CD4-positive, alpha-beta T cell (primary cell): ENCODE results near the gene FBL. TPM values are rescaled to one million over a fixed set of nuclear protein-coding genes. Genes with fewer than 3 reads are reported as not detected.
A peak's percentile ranks its signal among the peaks of the same experiment; 100 is the strongest.

Source experiments
- ATAC-seq: fragments of 200-7000 bp; cut with Tn5 transposase; one replicate; pipeline ENCODE4 v1.10.0; 2022; ENCODE audit warnings: mild to moderate bottlenecking; ENCODE audit not compliant: poor library complexity
- CTCF ChIA-PET: fragments of 350-600 bp; sonication (Branson Sonifier 250); formaldehyde crosslinking; loops from one replicate; lab custom pipeline; 2021; ENCODE audit warnings: antibody characterized with exemption, inconsistent platforms; lab: Charles Lee
- POLR2A ChIA-PET: fragments of 350-600 bp; sonication (Branson Sonifier 250); formaldehyde crosslinking; loops from one replicate; lab custom pipeline; 2021; ENCODE audit warnings: antibody characterized with exemption, inconsistent platforms; lab: Charles Lee
- DNase-seq, 14 experiments: peaks; one replicate each; pipeline ENCODE4 v3.0.0-alpha.2; 2013 to 2020; ENCODE audit warnings: mixed read lengths in 2 of 14
- H3K27ac ChIP-seq, 2 donors: one replicate each; pipeline versions ENCODE4 v1.5.1 to v1.7.0; 2013; ENCODE audit warnings: low read length in 2 of 2, low read depth in 1 of 2, mild to moderate bottlenecking in 1 of 2
- H3K27me3 ChIP-seq, 2 experiments: 1 replicate in 1 of 2; 2 replicates in 1 of 2; pipeline versions ENCODE4 v1.6.1 to v1.7.0; 2013; ENCODE audit warnings: low read length in 2 of 2, control low read depth in 1 of 2, mild to moderate bottlenecking in 1 of 2, moderate library complexity in 1 of 2; ENCODE audit not compliant: insufficient read depth in 2 of 2, control insufficient read depth in 1 of 2
- H3K36me3 ChIP-seq: one replicate; pipeline ENCODE4 v1.6.1; 2013; ENCODE audit warnings: low read length, control low read depth; ENCODE audit not compliant: insufficient read depth
- H3K4me1 ChIP-seq: one replicate; pipeline ENCODE4 v1.6.1; 2013; ENCODE audit warnings: low read length, control low read depth; ENCODE audit not compliant: insufficient read depth
- H3K4me3 ChIP-seq: one replicate; pipeline ENCODE4 v1.5.1; 2013; ENCODE audit warnings: mild to moderate bottlenecking, low read length, moderate library complexity
- H3K9me3 ChIP-seq, 2 experiments: 1 replicate in 1 of 2; 2 replicates in 1 of 2; pipeline versions ENCODE4 v1.6.1 to v1.7.0; 2013; ENCODE audit warnings: low read length in 2 of 2, mild to moderate bottlenecking in 2 of 2, control low read depth in 1 of 2, moderate library complexity in 1 of 2; ENCODE audit not compliant: control insufficient read depth in 1 of 2, insufficient read depth in 1 of 2
- H3K27ac Mint-ChIP-seq: one replicate; pipeline ENCODE4 v1.8.0; 2020; ENCODE audit warnings: mixed read lengths
- H3K27me3 Mint-ChIP-seq: one replicate; pipeline ENCODE4 v1.8.0; 2021; ENCODE audit warnings: mixed read lengths
- H3K36me3 Mint-ChIP-seq: one replicate; pipeline ENCODE4 v1.8.0; 2021; ENCODE audit warnings: low read depth, mixed read lengths
- H3K4me1 Mint-ChIP-seq: one replicate; pipeline ENCODE4 v1.8.0; 2021; ENCODE audit warnings: low read depth, mixed read lengths
- H3K4me3 Mint-ChIP-seq: one replicate; pipeline ENCODE4 v1.8.0; 2020; ENCODE audit warnings: mild to moderate bottlenecking, mixed read lengths
- H3K9me3 Mint-ChIP-seq: one replicate; pipeline ENCODE4 v1.8.0; 2020; ENCODE audit warnings: mixed read lengths
- intact Hi-C, 2 experiments: fragments of 100-400 bp; cut with DNase I in 1 of 2; cut with micrococcal nuclease in 1 of 2; formaldehyde crosslinking; loops; one replicate each; pipeline versions ENCODE4 v1.15.1 to v1.9.0; 2023 to 2025; cut with DNase I, micrococcal nuclease
- total RNA-seq, 174 experiments: library from RNA in 2 of 174; stranded (reverse) in 2 of 174; gene quantifications; one replicate each; pipeline ENCODE4 v1.2.3 and lab custom pipeline; 2021 to 2026
- TF ChIP-seq, protein P1 (sequence below): fragments of 200-600 bp; IDR thresholded peaks from one replicate; pipeline ENCODE4 v1.8.0; 2022; ENCODE audit warnings: antibody characterized with exemption, mild to moderate bottlenecking

FBL gene
- total RNA-seq, 2 experiments from 2014 or later, result 267 to 287 TPM

DNA sequence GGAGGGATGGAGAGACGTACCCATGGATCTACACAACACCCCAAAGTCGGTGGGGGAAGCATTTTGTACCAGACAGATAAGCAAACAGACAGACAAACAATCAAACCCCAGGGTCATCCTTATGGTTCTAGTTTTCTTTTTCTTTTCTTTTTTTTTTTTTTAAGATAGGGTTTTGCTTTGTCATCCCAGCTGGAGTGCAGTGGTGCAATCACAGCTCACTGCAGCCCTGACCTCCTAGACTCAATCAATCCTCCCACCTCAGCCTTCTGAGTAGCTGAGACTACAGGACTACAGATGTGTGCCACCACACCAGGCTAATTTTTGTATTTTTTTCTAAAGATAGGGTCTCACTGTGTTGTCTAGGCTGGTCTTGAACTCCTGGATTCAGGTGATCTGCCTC, 17.9 kb upstream of the FBL start:
- DNase-seq, result no peak
- intact Hi-C loops, result no loop called here
- POLR2A ChIA-PET, result interaction anchor here (0.7 kb wide), 1 partner anchor 99 kb away, joined by 3 read pairs; no protein-coding TSS in a partner anchor

DNA sequence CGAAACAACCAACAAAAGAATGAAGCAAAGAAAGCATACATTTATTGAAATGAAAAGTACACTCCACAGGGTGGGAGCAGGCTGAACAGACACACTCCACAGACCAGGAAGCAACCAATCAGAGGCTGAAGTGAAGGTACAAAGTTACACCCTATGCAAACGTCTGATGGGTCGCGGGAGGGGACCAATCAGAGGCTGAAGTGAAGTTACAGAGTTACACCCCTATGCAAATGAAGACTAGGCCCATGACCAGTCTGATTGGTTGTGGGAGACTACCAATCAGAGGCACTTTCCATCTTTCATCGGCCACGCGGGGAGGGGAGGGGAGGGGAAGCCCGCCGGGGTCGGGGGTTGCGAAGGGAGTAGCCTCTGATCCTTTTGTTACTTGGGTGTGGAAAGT, 12.4 kb upstream of the FBL start:
- Mint-ChIP-seq H3K27me3 (peaks cover 10% of the 10 kb centered on the region), H3K36me3 (peaks cover 13% of the 10 kb centered on the region), H3K27ac (no peak overlapping the region), H3K4me3 (no peak overlapping the region), H3K9me3 (no peaks in the 10 kb centered on the region), H3K4me1 (no peaks in the 10 kb centered on the region)
- H3K4me3 ChIP-seq, result no peak overlapping the region
- H3K36me3 ChIP-seq, result no peaks in the 10 kb centered on the region
- no peaks in the 10 kb centered on the region for H3K27me3 ChIP-seq
- DNase-seq (peak in 2 of 14 experiments; percentile 83 to 91), ATAC-seq (no peak)
- no peaks in the 10 kb centered on the region for H3K9me3 ChIP-seq
- intact Hi-C loops, result no loop called here
- TF ChIP-seq, protein P1, sequence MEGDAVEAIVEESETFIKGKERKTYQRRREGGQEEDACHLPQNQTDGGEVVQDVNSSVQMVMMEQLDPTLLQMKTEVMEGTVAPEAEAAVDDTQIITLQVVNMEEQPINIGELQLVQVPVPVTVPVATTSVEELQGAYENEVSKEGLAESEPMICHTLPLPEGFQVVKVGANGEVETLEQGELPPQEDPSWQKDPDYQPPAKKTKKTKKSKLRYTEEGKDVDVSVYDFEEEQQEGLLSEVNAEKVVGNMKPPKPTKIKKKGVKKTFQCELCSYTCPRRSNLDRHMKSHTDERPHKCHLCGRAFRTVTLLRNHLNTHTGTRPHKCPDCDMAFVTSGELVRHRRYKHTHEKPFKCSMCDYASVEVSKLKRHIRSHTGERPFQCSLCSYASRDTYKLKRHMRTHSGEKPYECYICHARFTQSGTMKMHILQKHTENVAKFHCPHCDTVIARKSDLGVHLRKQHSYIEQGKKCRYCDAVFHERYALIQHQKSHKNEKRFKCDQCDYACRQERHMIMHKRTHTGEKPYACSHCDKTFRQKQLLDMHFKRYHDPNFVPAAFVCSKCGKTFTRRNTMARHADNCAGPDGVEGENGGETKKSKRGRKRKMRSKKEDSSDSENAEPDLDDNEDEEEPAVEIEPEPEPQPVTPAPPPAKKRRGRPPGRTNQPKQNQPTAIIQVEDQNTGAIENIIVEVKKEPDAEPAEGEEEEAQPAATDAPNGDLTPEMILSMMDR, result no peak
- no peak overlapping the region for H3K27ac ChIP-seq
- ChIA-PET POLR2A (no interaction called here), CTCF (no interaction called here)
- no peaks in the 10 kb centered on the region for H3K4me1 ChIP-seq

More for the DNA sequence above, 17.9 kb upstream of the FBL start:
- Mint-ChIP-seq H3K36me3 (peaks cover 57% of the 10 kb centered on the region), H3K27ac (no peak overlapping the region), H3K27me3 (no peaks in the 10 kb centered on the region), H3K4me1 (no peaks in the 10 kb centered on the region), H3K4me3 (no peak overlapping the region), H3K9me3 (no peaks in the 10 kb centered on the region)
- Histone ChIP-seq H3K27me3 (no peaks in the 10 kb centered on the region), H3K4me1 (no peaks in the 10 kb centered on the region), H3K9me3 (no peaks in the 10 kb centered on the region), H3K4me3 (no peak overlapping the region), H3K36me3 (peaks cover 3% of the 10 kb centered on the region), H3K27ac (no peak overlapping the region)
- no peak for ATAC-seq
- CTCF ChIA-PET, result no interaction called here
- TF ChIP-seq, protein P1, result no peak

DNA sequence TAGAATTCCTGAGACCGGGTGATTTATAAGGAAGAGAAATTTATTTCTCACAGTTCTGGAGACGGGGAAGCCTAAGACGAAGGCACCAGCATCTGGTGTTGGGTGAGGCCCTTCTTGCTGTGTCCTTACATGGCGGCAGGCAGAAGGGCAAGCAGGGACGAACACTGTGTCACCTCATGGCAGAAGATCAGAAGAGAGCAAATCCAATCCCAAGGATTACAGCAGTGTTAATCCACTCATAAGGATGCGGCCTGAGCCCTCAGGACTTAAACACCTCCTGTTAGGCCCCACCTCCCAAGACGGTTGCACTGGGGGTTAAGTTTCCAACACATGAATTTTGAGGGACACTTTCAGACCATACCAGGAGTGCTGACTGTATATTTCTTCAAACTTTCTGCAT, 6.7 kb upstream of the FBL start:
- Histone ChIP-seq H3K27me3 (no peaks in the 10 kb centered on the region), H3K4me3 (no peak overlapping the region), H3K9me3 (no peaks in the 10 kb centered on the region), H3K4me1 (no peaks in the 10 kb centered on the region), H3K36me3 (no peaks in the 10 kb centered on the region), H3K27ac (no peak overlapping the region)
- no peak for ATAC-seq
- Mint-ChIP-seq H3K27me3 (peaks cover 10% of the 10 kb centered on the region), H3K9me3 (no peaks in the 10 kb centered on the region), H3K27ac (no peak overlapping the region), H3K4me3 (no peak overlapping the region), H3K36me3 (no peaks in the 10 kb centered on the region), H3K4me1 (no peaks in the 10 kb centered on the region)
- CTCF ChIA-PET, result no interaction called here
- POLR2A ChIA-PET, result no interaction called here
- DNase-seq, result no peak
- TF ChIP-seq, protein P1, result no peak
- intact Hi-C loops, result no loop called here
